Activated naive CD8-positive, alpha-beta T cell (primary cell): ENCODE results near the gene CBX8.

Experiments
- H3K27ac Mint-ChIP-seq: one replicate; pipeline ENCODE4 v1.8.0; 2021; ENCODE audit warnings: mixed read lengths
- H3K27me3 Mint-ChIP-seq: one replicate; pipeline ENCODE4 v1.8.0; 2021; ENCODE audit warnings: mixed read lengths
- H3K36me3 Mint-ChIP-seq: one replicate; pipeline ENCODE4 v1.8.0; 2021; ENCODE audit warnings: mixed read lengths
- H3K4me1 Mint-ChIP-seq: one replicate; pipeline ENCODE4 v1.8.0; 2021; ENCODE audit warnings: low read depth, mixed read lengths
- H3K4me3 Mint-ChIP-seq: one replicate; pipeline ENCODE4 v1.8.0; 2021; ENCODE audit warnings: mild to moderate bottlenecking, mixed read lengths
- H3K9me3 Mint-ChIP-seq: one replicate; pipeline ENCODE4 v1.8.0; 2021; ENCODE audit warnings: low read depth, mixed read lengths

CBX8 gene

GRCh38 chr17:79785900-79786810, 10.7 kb downstream of the CBX8 start:
- Mint-ChIP-seq H3K4me1 (peaks cover 21% of the 10 kb centered on the region), H3K4me3 (no peak overlapping the region), H3K27ac (no peak overlapping the region), H3K36me3 (no peaks in the 10 kb centered on the region), H3K27me3 (peaks cover 31% of the 10 kb centered on the region), H3K9me3 (no peaks in the 10 kb centered on the region)

GRCh38 chr17:79785017-79785899, 11.6 kb downstream of the CBX8 start:
- no peak overlapping the region for H3K27ac Mint-ChIP-seq
- peaks cover 32% of the 10 kb centered on the region for H3K27me3 Mint-ChIP-seq

GRCh38 chr17:79784353-79785016, 12.4 kb downstream of the CBX8 start:
- H3K4me1 Mint-ChIP-seq: peaks cover 33% of the 10 kb centered on the region
- H3K4me3 Mint-ChIP-seq: no peak overlapping the region

More at GRCh38 chr17:79785017-79785899, 11.6 kb downstream of the CBX8 start:
- Mint-ChIP-seq H3K4me1 (peaks cover 26% of the 10 kb centered on the region), H3K4me3 (no peak overlapping the region), H3K9me3 (no peaks in the 10 kb centered on the region), H3K36me3 (no peaks in the 10 kb centered on the region)

GRCh38 chr17:79783891-79784290, 13.0 kb downstream of the CBX8 start:
- Mint-ChIP-seq H3K36me3 (no peaks in the 10 kb centered on the region), H3K27me3 (peaks cover 33% of the 10 kb centered on the region), H3K27ac (no peak overlapping the region), H3K4me3 (no peak overlapping the region), H3K4me1 (peaks cover 31% of the 10 kb centered on the region), H3K9me3 (no peaks in the 10 kb centered on the region)

More at GRCh38 chr17:79784353-79785016, 12.4 kb downstream of the CBX8 start:
- Mint-ChIP-seq H3K27ac (no peak overlapping the region), H3K36me3 (no peaks in the 10 kb centered on the region), H3K9me3 (no peaks in the 10 kb centered on the region), H3K27me3 (peaks cover 33% of the 10 kb centered on the region)

GRCh38 chr17:79781736-79782575, 14.9 kb downstream of the CBX8 start:
- H3K27me3 Mint-ChIP-seq: peaks cover 18% of the 10 kb centered on the region
- no peak overlapping the region for H3K27ac Mint-ChIP-seq
- no peaks in the 10 kb centered on the region for H3K36me3 Mint-ChIP-seq
- H3K4me3 Mint-ChIP-seq: no peak overlapping the region
- peaks cover 36% of the 10 kb centered on the region for H3K4me1 Mint-ChIP-seq
- H3K9me3 Mint-ChIP-seq: no peaks in the 10 kb centered on the region

GRCh38 chr17:79781012-79781650, 15.7 kb downstream of the CBX8 start:
- Mint-ChIP-seq H3K9me3 (no peaks in the 10 kb centered on the region), H3K36me3 (no peaks in the 10 kb centered on the region), H3K27ac (no peak overlapping the region), H3K4me3 (no peak overlapping the region), H3K27me3 (peaks cover 22% of the 10 kb centered on the region), H3K4me1 (peaks cover 41% of the 10 kb centered on the region)

- Mint-ChIP-seq H3K27ac (no peak overlapping the region), H3K27me3 (peaks cover 26% of the 10 kb centered on the region), H3K36me3 (no peaks in the 10 kb centered on the region), H3K4me3 (peak overlapping the region; percentile 68), H3K9me3 (no peaks in the 10 kb centered on the region), H3K4me1 (peaks cover 41% of the 10 kb centered on the region)
These were observed 17.1 kb downstream of the CBX8 start for GRCh38 chr17:79779661-79780365.

GRCh38 chr17:79779084-79779529, 17.8 kb downstream of the CBX8 start:
- no peaks in the 10 kb centered on the region for H3K36me3 Mint-ChIP-seq
- peak overlapping the region; percentile 88 for H3K4me3 Mint-ChIP-seq
- H3K27me3 Mint-ChIP-seq: peaks cover 30% of the 10 kb centered on the region
- peaks cover 41% of the 10 kb centered on the region for H3K4me1 Mint-ChIP-seq
- H3K9me3 Mint-ChIP-seq: no peaks in the 10 kb centered on the region
- no peak overlapping the region for H3K27ac Mint-ChIP-seq

- H3K36me3 Mint-ChIP-seq: no peaks in the 10 kb centered on the region
These were observed 18.3 kb downstream of the CBX8 start for GRCh38 chr17:79778504-79779083.

GRCh38 chr17:79777894-79778503, 18.9 kb downstream of the CBX8 start, which contains the start of gene CBX2:
Gene CBX2 (plus strand): TSS chr17:79778148. CDS start chr17:79778236, 88 bp downstream.
- H3K4me1 Mint-ChIP-seq: peaks cover 41% of the 10 kb centered on the region

More at GRCh38 chr17:79778504-79779083, 18.3 kb downstream of the CBX8 start:
- Mint-ChIP-seq H3K4me1 (peaks cover 41% of the 10 kb centered on the region), H3K27ac (no peak overlapping the region), H3K4me3 (peak overlapping the region; percentile 88), H3K27me3 (peaks cover 34% of the 10 kb centered on the region), H3K9me3 (no peaks in the 10 kb centered on the region)

GRCh38 chr17:79777120-79777893, 19.6 kb downstream of the CBX8 start:
- Mint-ChIP-seq H3K27me3 (peaks cover 32% of the 10 kb centered on the region), H3K9me3 (no peaks in the 10 kb centered on the region), H3K4me3 (peak overlapping the region; percentile 74), H3K4me1 (peaks cover 37% of the 10 kb centered on the region), H3K36me3 (no peaks in the 10 kb centered on the region), H3K27ac (peak overlapping the region; percentile 3)

More at GRCh38 chr17:79777894-79778503, 18.9 kb downstream of the CBX8 start, which contains the start of gene CBX2:
- Mint-ChIP-seq H3K27me3 (peaks cover 36% of the 10 kb centered on the region), H3K9me3 (no peaks in the 10 kb centered on the region), H3K27ac (peak within 1 kb of the TSS; percentile 3), H3K36me3 (no peaks in the 10 kb centered on the region), H3K4me3 (peak within 1 kb of the TSS; percentile 88)
